Keratinocyte (primary cell): ENCODE results near the gene DTX4.

Source experiments
- CTCF ChIP-seq, 3 experiments: IDR thresholded peaks in 1 of 3; conservative IDR thresholded peaks in 1 of 3; optimal IDR thresholded peaks in 1 of 3; 2 replicates in 2 of 3; 3 replicates in 1 of 3; pipeline versions ENCODE3 to v1.5.1; 2011; ENCODE audit warnings: low read length in 3 of 3, mild to moderate bottlenecking in 3 of 3, moderate library complexity in 2 of 3, control low read depth in 1 of 3, inconsistent platforms in 1 of 3; ENCODE audit not compliant: insufficient read depth in 2 of 3; ENCODE audit errors: extremely low read depth in 1 of 3
- EZH2 ChIP-seq: IDR thresholded peaks from one replicate; pipeline ENCODE4 v1.6.1; 2012; ENCODE audit warnings: inconsistent platforms, mild to moderate bottlenecking, low read length, moderate library complexity

DNA sequence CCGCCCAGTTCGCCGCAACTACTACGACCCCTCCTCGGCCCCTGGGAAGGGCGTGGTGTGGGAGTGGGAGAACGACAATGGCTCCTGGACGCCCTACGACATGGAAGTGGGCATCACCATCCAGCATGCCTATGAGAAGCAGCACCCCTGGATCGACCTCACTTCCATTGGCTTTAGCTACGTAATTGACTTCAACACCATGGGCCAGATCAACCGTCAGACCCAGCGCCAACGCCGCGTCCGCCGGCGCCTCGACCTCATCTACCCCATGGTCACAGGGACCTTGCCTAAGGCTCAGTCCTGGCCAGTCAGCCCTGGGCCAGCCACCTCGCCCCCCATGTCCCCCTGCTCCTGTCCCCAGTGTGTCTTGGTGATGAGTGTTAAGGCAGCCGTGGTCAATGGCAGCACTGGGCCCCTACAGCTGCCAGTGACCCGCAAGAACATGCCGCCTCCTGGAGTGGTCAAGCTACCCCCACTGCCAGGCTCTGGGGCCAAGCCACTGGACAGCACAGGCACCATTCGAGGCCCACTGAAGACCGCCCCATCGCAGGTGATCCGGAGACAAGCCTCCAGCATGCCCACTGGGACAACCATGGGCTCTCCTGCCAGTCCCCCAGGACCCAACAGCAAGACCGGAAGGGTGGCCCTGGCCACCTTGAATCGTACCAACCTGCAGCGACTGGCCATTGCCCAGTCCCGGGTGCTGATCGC is 10.0 kb downstream of the DTX4 start:
- TF ChIP-seq CTCF (optimal IDR thresholded peaks at IDR 0.05 in 1 of 3, IDR thresholded peaks at IDR 0.05 in 1 of 3, conservative IDR thresholded peaks at IDR 0.05 in 1 of 3; ENCODE audit: extremely low read depth in 1 of 3, insufficient read depth in 2 of 3, low read length in 3 of 3) (no peak), EZH2 (no peak)
